ENCODE results near the gene S100A7A. TPM values are rescaled to one million over a fixed set of nuclear protein-coding genes. Genes with fewer than 3 reads are reported as not detected.

S100A7A gene
- polyA plus RNA-seq, 2 donors = 0.02 to 1.3 TPM

GRCh38 chr1:153430561-153430960 is 14.2 kb downstream of the S100A7A start:
- no peaks in the 10 kb centered on the region for H3K27me3 ChIP-seq (ENCODE audit: control insufficient read depth in 1 of 2, insufficient read depth in 2 of 2, low read length in 2 of 2)
- H3K9me3 ChIP-seq (ENCODE audit: control insufficient read depth in 2 of 2, insufficient read depth in 1 of 2, low read depth in 1 of 2, low read length in 1 of 2) = peaks cover 0 to 3% of the 10 kb centered on the region in 2 donors
- peaks cover 2 to 10% of the 10 kb centered on the region in 2 donors for H3K4me1 ChIP-seq (ENCODE audit: control insufficient read depth in 2 of 2, insufficient read depth in 2 of 2, low read length in 1 of 2)
- no peak overlapping the region for H3K4me3 ChIP-seq (ENCODE audit: low read depth in 1 of 2, low read length in 2 of 2)
- H3K27ac ChIP-seq (ENCODE audit: low read depth in 2 of 2, low read length in 1 of 2) = no peak overlapping the region
- WGBS, 2 donors = 80 to 85% methylated on average over 3 of the region's 3 CpGs
- no peaks in the 10 kb centered on the region for H3K36me3 ChIP-seq (ENCODE audit: control insufficient read depth in 2 of 2, insufficient read depth in 2 of 2, low read length in 1 of 2)

- no peak overlapping the region for H3K4me3 ChIP-seq (ENCODE audit: low read depth in 1 of 2, low read length in 2 of 2)
- H3K36me3 ChIP-seq (ENCODE audit: control insufficient read depth in 2 of 2, insufficient read depth in 2 of 2, low read length in 1 of 2) = no peaks in the 10 kb centered on the region
- no peak overlapping the region for H3K27ac ChIP-seq (ENCODE audit: low read depth in 2 of 2, low read length in 1 of 2)
- H3K9me3 ChIP-seq (ENCODE audit: control insufficient read depth in 2 of 2, insufficient read depth in 1 of 2, low read depth in 1 of 2, low read length in 1 of 2) = peaks cover 0 to 3% of the 10 kb centered on the region in 2 donors
- H3K4me1 ChIP-seq (ENCODE audit: control insufficient read depth in 2 of 2, insufficient read depth in 2 of 2, low read length in 1 of 2) = peaks cover 2 to 10% of the 10 kb centered on the region in 2 donors
- WGBS, 2 donors = 87 to 88% methylated on average over 17 of the region's 17 CpGs
- no peaks in the 10 kb centered on the region for H3K27me3 ChIP-seq (ENCODE audit: control insufficient read depth in 1 of 2, insufficient read depth in 2 of 2, low read length in 2 of 2)
These were observed 14.7 kb downstream of the S100A7A start for GRCh38 chr1:153431002-153431401.

GRCh38 chr1:153431427-153431826 is 15.1 kb downstream of the S100A7A start:
- Histone ChIP-seq H3K9me3 (ENCODE audit: control insufficient read depth in 2 of 2, insufficient read depth in 1 of 2, low read depth in 1 of 2, low read length in 1 of 2) (peaks cover 0 to 3% of the 10 kb centered on the region in 2 donors), H3K4me1 (ENCODE audit: control insufficient read depth in 2 of 2, insufficient read depth in 2 of 2, low read length in 1 of 2) (peaks cover 2 to 10% of the 10 kb centered on the region in 2 donors), H3K4me3 (ENCODE audit: low read depth in 1 of 2, low read length in 2 of 2) (no peak overlapping the region), H3K27ac (ENCODE audit: low read depth in 2 of 2, low read length in 1 of 2) (no peak overlapping the region), H3K27me3 (ENCODE audit: control insufficient read depth in 1 of 2, insufficient read depth in 2 of 2, low read length in 2 of 2) (no peaks in the 10 kb centered on the region), H3K36me3 (ENCODE audit: control insufficient read depth in 2 of 2, insufficient read depth in 2 of 2, low read length in 1 of 2) (no peaks in the 10 kb centered on the region)
- 68 to 83% methylated on average over 3 of the region's 3 CpGs for WGBS, 2 donors

GRCh38 chr1:153431928-153432327 is 15.6 kb downstream of the S100A7A start:
- Histone ChIP-seq H3K36me3 (ENCODE audit: control insufficient read depth in 2 of 2, insufficient read depth in 2 of 2, low read length in 1 of 2) (no peaks in the 10 kb centered on the region), H3K4me3 (ENCODE audit: low read depth in 1 of 2, low read length in 2 of 2) (no peak overlapping the region), H3K27me3 (ENCODE audit: control insufficient read depth in 1 of 2, insufficient read depth in 2 of 2, low read length in 2 of 2) (no peaks in the 10 kb centered on the region), H3K4me1 (ENCODE audit: control insufficient read depth in 2 of 2, insufficient read depth in 2 of 2, low read length in 1 of 2) (peaks cover 2 to 10% of the 10 kb centered on the region in 2 donors), H3K27ac (ENCODE audit: low read depth in 2 of 2, low read length in 1 of 2) (no peak overlapping the region), H3K9me3 (ENCODE audit: control insufficient read depth in 2 of 2, insufficient read depth in 1 of 2, low read depth in 1 of 2, low read length in 1 of 2) (peaks cover 0 to 3% of the 10 kb centered on the region in 2 donors)
- WGBS, 2 donors = 55% methylated on average over 4 of the region's 4 CpGs

- H3K27me3 ChIP-seq (ENCODE audit: control insufficient read depth in 1 of 2, insufficient read depth in 2 of 2, low read length in 2 of 2) = no peaks in the 10 kb centered on the region
- peaks cover 2 to 10% of the 10 kb centered on the region in 2 donors for H3K4me1 ChIP-seq (ENCODE audit: control insufficient read depth in 2 of 2, insufficient read depth in 2 of 2, low read length in 1 of 2)
- no peaks in the 10 kb centered on the region for H3K36me3 ChIP-seq (ENCODE audit: control insufficient read depth in 2 of 2, insufficient read depth in 2 of 2, low read length in 1 of 2)
- 77 to 80% methylated on average over 9 of the region's 9 CpGs for WGBS, 2 donors
- no peak overlapping the region for H3K4me3 ChIP-seq (ENCODE audit: low read depth in 1 of 2, low read length in 2 of 2)
- H3K27ac ChIP-seq (ENCODE audit: low read depth in 2 of 2, low read length in 1 of 2) = no peak overlapping the region
- H3K9me3 ChIP-seq (ENCODE audit: control insufficient read depth in 2 of 2, insufficient read depth in 1 of 2, low read depth in 1 of 2, low read length in 1 of 2) = peaks cover 0 to 5% of the 10 kb centered on the region in 2 donors
These were observed 16.8 kb downstream of the S100A7A start for GRCh38 chr1:153432874-153433681.

GRCh38 chr1:153434746-153435455 is 18.6 kb downstream of the S100A7A start:
- Histone ChIP-seq H3K9me3 (ENCODE audit: control insufficient read depth in 2 of 2, insufficient read depth in 1 of 2, low read depth in 1 of 2, low read length in 1 of 2) (peaks cover 0 to 5% of the 10 kb centered on the region in 2 donors), H3K4me1 (ENCODE audit: control insufficient read depth in 2 of 2, insufficient read depth in 2 of 2, low read length in 1 of 2) (peaks cover 2 to 7% of the 10 kb centered on the region in 2 donors), H3K27me3 (ENCODE audit: control insufficient read depth in 1 of 2, insufficient read depth in 2 of 2, low read length in 2 of 2) (no peaks in the 10 kb centered on the region), H3K36me3 (ENCODE audit: control insufficient read depth in 2 of 2, insufficient read depth in 2 of 2, low read length in 1 of 2) (no peaks in the 10 kb centered on the region), H3K4me3 (ENCODE audit: low read depth in 1 of 2, low read length in 2 of 2) (no peak overlapping the region), H3K27ac (ENCODE audit: low read depth in 2 of 2, low read length in 1 of 2) (no peak overlapping the region)
- 80 to 81% methylated on average over 11 of the region's 11 CpGs for WGBS, 2 donors

GRCh38 chr1:153437236-153437635 is 20.9 kb downstream of the S100A7A start:
- Histone ChIP-seq H3K27me3 (ENCODE audit: control insufficient read depth in 1 of 2, insufficient read depth in 2 of 2, low read length in 2 of 2) (no peaks in the 10 kb centered on the region), H3K36me3 (ENCODE audit: control insufficient read depth in 2 of 2, insufficient read depth in 2 of 2, low read length in 1 of 2) (no peaks in the 10 kb centered on the region), H3K27ac (ENCODE audit: low read depth in 2 of 2, low read length in 1 of 2) (no peak overlapping the region), H3K4me3 (ENCODE audit: low read depth in 1 of 2, low read length in 2 of 2) (no peak overlapping the region), H3K9me3 (ENCODE audit: control insufficient read depth in 2 of 2, insufficient read depth in 1 of 2, low read depth in 1 of 2, low read length in 1 of 2) (peaks cover 0 to 2% of the 10 kb centered on the region in 2 donors), H3K4me1 (ENCODE audit: control insufficient read depth in 2 of 2, insufficient read depth in 2 of 2, low read length in 1 of 2) (no peaks in the 10 kb centered on the region)
- 82 to 83% methylated on average over 4 of the region's 4 CpGs for WGBS, 2 donors

- Histone ChIP-seq H3K4me1 (ENCODE audit: control insufficient read depth in 2 of 2, insufficient read depth in 2 of 2, low read length in 1 of 2) (no peaks in the 10 kb centered on the region), H3K27ac (ENCODE audit: low read depth in 2 of 2, low read length in 1 of 2) (no peak overlapping the region)
- 72 to 77% methylated on average over 7 of the region's 7 CpGs for WGBS, 2 donors
These were observed 22.3 kb downstream of the S100A7A start for GRCh38 chr1:153438599-153438998.

GRCh38 chr1:153439273-153439672 is 23.0 kb downstream of the S100A7A start:
- H3K4me1 ChIP-seq (ENCODE audit: control insufficient read depth in 2 of 2, insufficient read depth in 2 of 2, low read length in 1 of 2) = no peaks in the 10 kb centered on the region
- H3K27ac ChIP-seq (ENCODE audit: low read depth in 2 of 2, low read length in 1 of 2) = no peak overlapping the region
- no peak overlapping the region for H3K4me3 ChIP-seq (ENCODE audit: low read depth in 1 of 2, low read length in 2 of 2)
- H3K9me3 ChIP-seq (ENCODE audit: control insufficient read depth in 2 of 2, insufficient read depth in 1 of 2, low read depth in 1 of 2, low read length in 1 of 2) = peaks cover 0 to 8% of the 10 kb centered on the region in 2 donors
- H3K36me3 ChIP-seq (ENCODE audit: control insufficient read depth in 2 of 2, insufficient read depth in 2 of 2, low read length in 1 of 2) = no peaks in the 10 kb centered on the region
- no peaks in the 10 kb centered on the region for H3K27me3 ChIP-seq (ENCODE audit: control insufficient read depth in 1 of 2, insufficient read depth in 2 of 2, low read length in 2 of 2)

More at GRCh38 chr1:153438599-153438998, 22.3 kb downstream of the S100A7A start:
- no peaks in the 10 kb centered on the region for H3K36me3 ChIP-seq (ENCODE audit: control insufficient read depth in 2 of 2, insufficient read depth in 2 of 2, low read length in 1 of 2)
- no peak overlapping the region for H3K4me3 ChIP-seq (ENCODE audit: low read depth in 1 of 2, low read length in 2 of 2)
- no peaks in the 10 kb centered on the region for H3K27me3 ChIP-seq (ENCODE audit: control insufficient read depth in 1 of 2, insufficient read depth in 2 of 2, low read length in 2 of 2)
- peaks cover 0 to 7% of the 10 kb centered on the region in 2 donors for H3K9me3 ChIP-seq (ENCODE audit: control insufficient read depth in 2 of 2, insufficient read depth in 1 of 2, low read depth in 1 of 2, low read length in 1 of 2)

All from esophagus (tissue), 2 donors.